OCI-LY7 (cell line): ENCODE results near the gene SFPQ. TPM values are rescaled to one million over a fixed set of nuclear protein-coding genes. Genes with fewer than 3 reads are reported as not detected.

Source experiments
- BruUV-seq: library from RNA; stranded (reverse); fragments of 400-500 nt; replicated peaks from 2 replicates; lab custom pipeline; 2021; lab: Mats Ljungman, UMichigan
- CTCF ChIA-PET: fragments of 300-600 bp; sonication (Branson Sonifier 250); formaldehyde crosslinking; loops from one replicate; lab custom pipeline; 2022; ENCODE audit warnings: antibody characterized with exemption; ENCODE audit not compliant: unreplicated experiment; lab: Charles Lee
- POLR2A ChIA-PET: fragments of 300-600 bp; sonication (Branson Sonifier 250); formaldehyde crosslinking; loops from one replicate; lab custom pipeline; 2022; ENCODE audit warnings: antibody characterized with exemption; lab: Charles Lee
- DNase-seq: peaks from one replicate; pipeline ENCODE4 v3.0.0-alpha.2; 2015; ENCODE audit warnings: low spot score
- H2AFZ ChIP-seq: fragments of 200-600 bp; sonication (generic), shearing (Covaris generic); 2 replicates; pipeline ENCODE4 v1.6.1; 2014; ENCODE audit warnings: mild to moderate bottlenecking, antibody characterized with exemption, low read length, moderate library complexity
- H3K27ac ChIP-seq: fragments of 200-600 bp; sonication (generic); 2 replicates; pipeline ENCODE4 v1.5.1; 2014; ENCODE audit warnings: mixed run types, low read depth, mild to moderate bottlenecking, moderate library complexity, low read length, inconsistent platforms; ENCODE audit not compliant: poor library complexity, severe bottlenecking
- H3K36me3 ChIP-seq: fragments of 200-600 bp; sonication (generic); 2 replicates; pipeline ENCODE4 v1.6.1; 2014; ENCODE audit warnings: mild to moderate bottlenecking, antibody characterized with exemption, low read length, moderate library complexity, mixed read lengths; ENCODE audit not compliant: insufficient read depth
- H3K4me1 ChIP-seq: fragments of 200-600 bp; sonication (generic); 2 replicates; pipeline ENCODE4 v1.5.1; 2014; ENCODE audit warnings: mild to moderate bottlenecking, low read length; ENCODE audit not compliant: insufficient read depth, poor library complexity, severe bottlenecking
- H3K4me2 ChIP-seq: fragments of 200-600 bp; sonication (generic); 2 replicates; pipeline ENCODE4 v1.6.1; 2014; ENCODE audit warnings: mild to moderate bottlenecking, low read length
- H3K4me3 ChIP-seq: fragments of 200-600 bp; sonication (generic); 2 replicates; pipeline ENCODE4 v1.5.1; 2014; ENCODE audit warnings: mild to moderate bottlenecking, low read depth, low read length; ENCODE audit not compliant: poor library complexity, severe bottlenecking
- H3K79me2 ChIP-seq: fragments of 200-600 bp; sonication (generic); 2 replicates; pipeline ENCODE4 v1.6.1; 2016; ENCODE audit warnings: low read depth, mild to moderate bottlenecking, low read length, moderate library complexity, mixed read lengths; ENCODE audit not compliant: insufficient read depth
- H3K9me2 ChIP-seq: fragments of 200-600 bp; sonication (generic); 2 replicates; pipeline ENCODE4 v1.6.1; 2016; ENCODE audit warnings: mild to moderate bottlenecking, low read length, mixed read lengths; ENCODE audit not compliant: insufficient read depth
- H3K9me3 ChIP-seq: fragments of 200-600 bp; sonication (generic); 2 replicates; pipeline ENCODE4 v1.6.1; 2014; ENCODE audit warnings: mild to moderate bottlenecking, mixed run types, low read length, mixed read lengths
- H4K20me1 ChIP-seq: fragments of 200-600 bp; sonication (generic); 2 replicates; pipeline ENCODE4 v1.6.1; 2014; ENCODE audit warnings: mild to moderate bottlenecking, antibody characterized with exemption, low read length, moderate library complexity, mixed read lengths; ENCODE audit not compliant: insufficient read depth
- EZH2phosphoT487 ChIP-seq: fragments of 200-600 bp; sonication (generic); IDR thresholded peaks from 2 replicates; pipeline ENCODE4 v1.6.1; 2018; ENCODE audit warnings: low read depth, borderline replicate concordance, mild to moderate bottlenecking, mixed run types, antibody characterized with exemption, low read length, moderate library complexity, mixed read lengths
- intact Hi-C: fragments of 100-400 bp; cut with micrococcal nuclease; formaldehyde crosslinking; loops from one replicate; pipeline ENCODE4 v1.10.0; 2022; ENCODE audit not compliant: unreplicated experiment
- total RNA-seq, 2 experiments: library from RNA; depleted of rRNA in 1 of 2; stranded (reverse); fragments of >200 nt in 1 of 2; shearing (Covaris generic) in 1 of 2; gene quantifications; 2 replicates each; pipeline ENCODE4 v1.2.3, GENCODE V29; 2014 to 2022
- TF ChIP-seq, protein P1 (sequence below): fragments of 200-600 bp; sonication (generic); conservative IDR thresholded peaks from 2 replicates; pipeline ENCODE4 v1.5.1; 2014; ENCODE audit warnings: mild to moderate bottlenecking, antibody characterized with exemption, low read length, moderate library complexity, mixed read lengths

The SFPQ gene
- total RNA-seq, 2 experiments from 2014 or later, result 395 to 532 TPM

- Histone ChIP-seq H3K27ac (no peak overlapping the region), H3K79me2 (no peaks in the 10 kb centered on the region), H3K9me3 (no peaks in the 10 kb centered on the region), H2AFZ (no peak overlapping the region), H3K4me2 (no peak overlapping the region), H3K4me3 (no peak overlapping the region), H4K20me1 (no peaks in the 10 kb centered on the region), H3K36me3 (no peaks in the 10 kb centered on the region), H3K4me1 (no peaks in the 10 kb centered on the region), H3K9me2 (no peaks in the 10 kb centered on the region)
- CTCF ChIA-PET, result no interaction called here
- no TSS peak for BruUV-seq
- intact Hi-C loops, result no loop called here
- TF ChIP-seq, protein P1, sequence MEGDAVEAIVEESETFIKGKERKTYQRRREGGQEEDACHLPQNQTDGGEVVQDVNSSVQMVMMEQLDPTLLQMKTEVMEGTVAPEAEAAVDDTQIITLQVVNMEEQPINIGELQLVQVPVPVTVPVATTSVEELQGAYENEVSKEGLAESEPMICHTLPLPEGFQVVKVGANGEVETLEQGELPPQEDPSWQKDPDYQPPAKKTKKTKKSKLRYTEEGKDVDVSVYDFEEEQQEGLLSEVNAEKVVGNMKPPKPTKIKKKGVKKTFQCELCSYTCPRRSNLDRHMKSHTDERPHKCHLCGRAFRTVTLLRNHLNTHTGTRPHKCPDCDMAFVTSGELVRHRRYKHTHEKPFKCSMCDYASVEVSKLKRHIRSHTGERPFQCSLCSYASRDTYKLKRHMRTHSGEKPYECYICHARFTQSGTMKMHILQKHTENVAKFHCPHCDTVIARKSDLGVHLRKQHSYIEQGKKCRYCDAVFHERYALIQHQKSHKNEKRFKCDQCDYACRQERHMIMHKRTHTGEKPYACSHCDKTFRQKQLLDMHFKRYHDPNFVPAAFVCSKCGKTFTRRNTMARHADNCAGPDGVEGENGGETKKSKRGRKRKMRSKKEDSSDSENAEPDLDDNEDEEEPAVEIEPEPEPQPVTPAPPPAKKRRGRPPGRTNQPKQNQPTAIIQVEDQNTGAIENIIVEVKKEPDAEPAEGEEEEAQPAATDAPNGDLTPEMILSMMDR, result no peak
- no peak for TF ChIP-seq EZH2phosphoT487
- POLR2A ChIA-PET, result interaction anchor here (0.6 to 0.8 kb wide), 5 partner anchors 12 to 289 kb away, joined by 3 to 9 read pairs (median 3); no protein-coding TSS in a partner anchor
- DNase-seq, result no peak
Measured at GRCh38 chr1:35223084-35223630, 30.2 kb upstream of the SFPQ start.

DNA sequence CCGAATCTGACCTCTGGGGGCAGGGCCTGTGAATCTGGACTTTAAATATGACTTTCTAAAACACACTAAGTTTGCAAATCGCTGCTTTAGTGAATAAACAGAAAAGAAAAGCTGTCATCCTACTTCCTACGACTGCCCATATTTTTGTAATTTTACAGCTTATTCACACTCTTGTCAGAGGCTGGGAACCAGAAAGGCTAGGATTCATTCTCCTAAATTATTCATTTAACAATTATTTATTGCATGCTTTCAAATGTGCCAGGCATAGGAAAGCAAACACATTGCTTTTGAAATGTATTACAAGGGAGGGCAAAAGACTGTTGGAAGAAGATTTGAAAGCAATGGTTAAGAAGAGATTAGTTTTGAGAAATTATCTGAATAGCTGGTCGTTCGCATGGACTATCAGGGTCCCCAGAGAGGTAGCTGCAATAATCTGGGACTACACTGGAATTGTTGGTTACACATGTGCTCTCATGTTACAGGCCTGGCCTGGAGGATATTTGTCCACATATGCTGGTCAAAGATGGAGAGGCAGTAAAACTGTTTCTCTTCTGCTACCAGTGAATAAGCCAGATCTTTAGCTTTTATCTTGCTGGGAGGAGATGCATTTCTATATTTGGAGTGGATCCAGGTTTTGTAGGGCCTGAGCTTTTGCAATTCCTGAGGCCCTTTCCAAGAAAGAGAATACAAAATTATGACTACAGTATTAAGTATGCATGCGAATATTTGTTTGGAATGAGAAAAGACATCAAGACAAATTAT, 29.6 kb upstream of the SFPQ start:
- Histone ChIP-seq H3K4me1 (no peaks in the 10 kb centered on the region), H4K20me1 (no peaks in the 10 kb centered on the region), H3K27ac (no peak overlapping the region), H3K4me3 (no peak overlapping the region), H3K36me3 (no peaks in the 10 kb centered on the region), H3K9me2 (no peaks in the 10 kb centered on the region), H3K9me3 (no peaks in the 10 kb centered on the region), H3K4me2 (no peak overlapping the region), H2AFZ (no peak overlapping the region), H3K79me2 (no peaks in the 10 kb centered on the region)
- ChIA-PET POLR2A (interaction anchor here (0.6 to 0.8 kb wide), 5 partner anchors 13 to 290 kb away, joined by 3 to 9 read pairs (median 3); no protein-coding TSS in a partner anchor), CTCF (interaction anchor here (0.5 kb wide), 1 partner anchor 11 kb away, joined by 3 read pairs; no protein-coding TSS in a partner anchor)
- intact Hi-C loops, result no loop called here
- TF ChIP-seq EZH2phosphoT487, result no peak
- TF ChIP-seq, protein P1, result no peak
- no peak for DNase-seq
- no TSS peak for BruUV-seq

GRCh38 chr1:35220976-35221375, 28.0 kb upstream of the SFPQ start:
- no peaks in the 10 kb centered on the region for H3K4me1 ChIP-seq
- H4K20me1 ChIP-seq, result no peaks in the 10 kb centered on the region
- H3K9me3 ChIP-seq, result no peaks in the 10 kb centered on the region
- no peak overlapping the region for H3K27ac ChIP-seq
- intact Hi-C loops, result no loop called here
- DNase-seq, result peak; percentile 46
- ChIA-PET CTCF (no interaction called here), POLR2A (no interaction called here)
- peak overlapping the region; percentile 44; the same call in 1 of the 2 replicates for H2AFZ ChIP-seq
- TF ChIP-seq EZH2phosphoT487, result no peak
- TF ChIP-seq, protein P1, result peak; percentile 74
- H3K79me2 ChIP-seq, result no peaks in the 10 kb centered on the region
- no peak overlapping the region for H3K4me3 ChIP-seq
- no TSS peak for BruUV-seq
- H3K4me2 ChIP-seq, result no peak overlapping the region
- H3K36me3 ChIP-seq, result no peaks in the 10 kb centered on the region
- no peaks in the 10 kb centered on the region for H3K9me2 ChIP-seq
